K562 (cell line): Measurements from ENCODE around the gene NRXN3. TPM values are rescaled to one million over a fixed set of nuclear protein-coding genes. Genes with fewer than 3 reads are reported as not detected.

Experiments used
- ATAC-seq: fragments of 200-7000 bp; cut with Tn5 transposase; 3 replicates; pipeline ENCODE4 v1.9.1; 2020; ENCODE audit warnings: moderate library complexity
- BruUV-seq: library from RNA; stranded (reverse); fragments of 400-500 nt; replicated peaks from 2 replicates; lab custom pipeline; 2021; lab: Mats Ljungman, UMichigan
- CTCF ChIA-PET: fragments of 300-600 bp; formaldehyde crosslinking; extraction: SDS; loops from one replicate; lab custom pipeline; 2021; ENCODE audit warnings: low intra/inter-chr PET ratio; lab: Yijun Ruan, JAX
- POLR2A ChIA-PET: fragments of 300-600, 350-650 bp; sonication (Branson Sonifier 250); formaldehyde crosslinking; extraction: SDS; loops from one replicate; lab custom pipeline; 2021; ENCODE audit warnings: antibody characterized with exemption, inconsistent platforms; lab: Yijun Ruan, JAX
- DNase-seq, 4 experiments: peaks; one replicate each; pipeline versions ENCODE4 v3.0.0 to v3.0.0-alpha.2; 2011 to 2018; ENCODE audit warnings: low spot score in 3 of 4, mixed read lengths in 3 of 4; ENCODE audit errors: extremely low read depth in 1 of 4
- FAIRE-seq: peaks from 2 replicates; lab custom pipeline; 2011; peaks lifted over from hg19 to GRCh38; lab: Jason Lieb, UNC
- H2AFZ ChIP-seq: 2 replicates; pipeline ENCODE4 v1.6.0; 2011; ENCODE audit warnings: low read depth, low read length, control low read depth, inconsistent platforms
- H3K27ac ChIP-seq: fragments of 200-600 bp; 3 replicates; pipeline ENCODE4 v1.8.0; 2011; ENCODE audit warnings: low read depth, mild to moderate bottlenecking, control low read depth, inconsistent platforms, low read length, moderate library complexity, mixed read lengths; ENCODE audit errors: extremely low read depth
- H3K27me3 ChIP-seq, 2 experiments: fragments of 300-600 bp in 1 of 2; 2 replicates in 1 of 2; 3 replicates in 1 of 2; pipeline versions ENCODE4 v1.6.0 to v1.8.0; 2011; ENCODE audit warnings: inconsistent platforms in 2 of 2, low read length in 2 of 2, mild to moderate bottlenecking in 1 of 2, mixed read lengths in 1 of 2, moderate library complexity in 1 of 2; ENCODE audit not compliant: control insufficient read depth in 2 of 2, insufficient read depth in 2 of 2
- H3K36me3 ChIP-seq: fragments of 300-600 bp; 3 replicates; pipeline ENCODE4 v1.8.0; 2011; ENCODE audit warnings: mild to moderate bottlenecking, low read length, inconsistent platforms; ENCODE audit not compliant: control insufficient read depth, insufficient read depth
- H3K4me1 ChIP-seq, 2 experiments: fragments of 200-600 bp in 1 of 2; replicated peaks in 1 of 2; 2 replicates in 1 of 2; 3 replicates in 1 of 2; pipeline versions ENCODE4 v1.5.1 to v1.8.0; 2011; ENCODE audit warnings: inconsistent platforms in 2 of 2, low read length in 2 of 2, mild to moderate bottlenecking in 1 of 2, mixed read lengths in 1 of 2, moderate library complexity in 1 of 2; ENCODE audit not compliant: control insufficient read depth in 2 of 2, insufficient read depth in 2 of 2
- H3K4me2 ChIP-seq: 2 replicates; pipeline ENCODE4 v1.6.1; 2011; ENCODE audit warnings: low read length, control low read depth, inconsistent platforms, mixed read lengths; ENCODE audit not compliant: insufficient read depth
- H3K4me3 ChIP-seq: fragments of 200-600 bp; sonication (generic), shearing (Covaris generic); 2 replicates; pipeline ENCODE4 v1.5.1; 2016; ENCODE audit warnings: control low read depth, inconsistent platforms
- H3K79me2 ChIP-seq: fragments of 200-600 bp; 3 replicates; pipeline ENCODE4 v1.8.0; 2011; ENCODE audit warnings: low read length, inconsistent platforms; ENCODE audit not compliant: control insufficient read depth, insufficient read depth
- H3K9ac ChIP-seq, 2 experiments: 2 replicates each; pipeline versions ENCODE4 v1.6.0 to v1.6.1; 2011; ENCODE audit warnings: low read depth in 2 of 2, low read length in 2 of 2, control low read depth in 1 of 2, inconsistent platforms in 1 of 2, mild to moderate bottlenecking in 1 of 2, mixed read lengths in 1 of 2; ENCODE audit not compliant: insufficient read depth in 1 of 2
- H3K9me1 ChIP-seq: one replicate; pipeline ENCODE4 v1.6.0; 2011; ENCODE audit warnings: inconsistent platforms, mild to moderate bottlenecking, low read length, moderate library complexity; ENCODE audit not compliant: control insufficient read depth, insufficient read depth
- H3K9me3 ChIP-seq: replicated peaks from 2 replicates; pipeline ENCODE4 v1.5.1; 2011; ENCODE audit warnings: low read depth, low read length, inconsistent platforms; ENCODE audit not compliant: control insufficient read depth, insufficient read depth
- H4K20me1 ChIP-seq: replicated peaks from 2 replicates; pipeline ENCODE4 v1.6.1; 2011; ENCODE audit warnings: low read length, inconsistent platforms, mixed read lengths; ENCODE audit not compliant: control insufficient read depth, insufficient read depth
- CBX2 ChIP-seq: fragments of 200-600 bp; sonication (generic); IDR thresholded peaks from one replicate; pipeline ENCODE4 v1.6.1; 2012; ENCODE audit warnings: mild to moderate bottlenecking, low read length, inconsistent platforms; ENCODE audit not compliant: insufficient read depth, poor library complexity, severe bottlenecking
- CBX3 ChIP-seq, 2 experiments: IDR thresholded peaks; 1 replicate in 1 of 2; 2 replicates in 1 of 2; pipeline ENCODE4 v1.6.1; 2012; ENCODE audit warnings: inconsistent platforms in 2 of 2, low read length in 2 of 2, borderline replicate concordance in 1 of 2, control low read depth in 1 of 2
- CBX8 ChIP-seq: fragments of 200-600 bp; sonication (generic); IDR thresholded peaks from 2 replicates; pipeline ENCODE4 v1.6.1; 2012; ENCODE audit warnings: borderline replicate concordance, mixed run types, low read depth, mild to moderate bottlenecking, moderate library complexity, mixed read lengths, low read length, control low read depth, inconsistent platforms; ENCODE audit not compliant: poor library complexity, severe bottlenecking; ENCODE audit errors: extremely low read depth
- CHCHD3 ChIP-seq: fragments of 250-450 bp; sonication (Bioruptor Pico); IDR thresholded peaks from 2 replicates; pipeline ENCODE4 v2.1.2; 2022; ENCODE audit warnings: mild to moderate bottlenecking
- ERF ChIP-seq: fragments of 450-650 bp; formaldehyde crosslinking; IDR thresholded peaks from 2 replicates; pipeline ENCODE4 v1.4.0; 2020; ENCODE audit warnings: mild to moderate bottlenecking, mixed read lengths
- JUNB ChIP-seq: fragments of 450-650 bp; formaldehyde crosslinking; conservative IDR thresholded peaks from 2 replicates; pipeline ENCODE4 v1.4.0; 2020; ENCODE audit warnings: mild to moderate bottlenecking
- KDM1A ChIP-seq, 2 experiments: fragments of 450-650 bp; IDR thresholded peaks; 2 replicates each; pipeline ENCODE4 v1.6.1; 2016; ENCODE audit warnings: mild to moderate bottlenecking in 2 of 2
- SAFB2 ChIP-seq: fragments of 200-400 bp; formaldehyde crosslinking; IDR thresholded peaks from 2 replicates; pipeline ENCODE4 v1.6.1; 2018; ENCODE audit warnings: borderline replicate concordance, low read length, low read depth, moderate library complexity; ENCODE audit not compliant: severe bottlenecking
- TRIM25 ChIP-seq: fragments of 450-650 bp; IDR thresholded peaks from 2 replicates; pipeline ENCODE4 v1.7.0; 2016; ENCODE audit warnings: borderline replicate concordance
- ZNF146 ChIP-seq: IDR thresholded peaks from one replicate; pipeline ENCODE4 v1.6.1; 2018; ENCODE audit warnings: missing compliant biosample characterization; ENCODE audit not compliant: unreplicated experiment
- ZNF584 ChIP-seq: fragments of 200-800 bp; sonication (Bioruptor generic); IDR thresholded peaks from 2 replicates; pipeline ENCODE4 v1.6.1; 2016; ENCODE audit warnings: low read depth, mild to moderate bottlenecking, missing genetic modification characterization, missing compliant biosample characterization
- ZNF696 ChIP-seq: fragments of 250-450 bp; sonication (Bioruptor Pico); conservative IDR thresholded peaks from 2 replicates; pipeline ENCODE4 v1.4.0; 2020; ENCODE audit warnings: mild to moderate bottlenecking, moderate library complexity
- WGBS: fragments of 100-300 bp; shearing (Covaris generic); methylation state at CpG from one replicate; pipeline ENCODE4 v1.1.6; 2016; ENCODE audit warnings: low coverage, mixed read lengths; ENCODE audit not compliant: insufficient coverage; ENCODE audit errors: missing lambda C conversion rate; 5-methylcytosine and 5-hydroxymethylcytosine counted together
- in situ Hi-C: fragments of 300-500 bp; cut with MboI; formaldehyde crosslinking; loops from 4 replicates; pipeline ENCODE4 v1.15.0; 2018; ENCODE audit warnings: inconsistent platforms, mixed read lengths
- intact Hi-C: fragments of 100-400 bp; cut with micrococcal nuclease; formaldehyde crosslinking; loops from 2 replicates; pipeline ENCODE4 v1.14.2; 2022
- polyA plus RNA-seq, 8 experiments: library from polyadenylated mRNA; depleted of rRNA in 4 of 8; stranded (reverse) in 5 of 8; unstranded in 3 of 8; fragments of >200 nt; fragmentation: Nextera tagmentation in 2 of 8; fragmentation: Illumina TruSeq in 1 of 8; extraction: Ambion mirVana in 2 of 8; extraction: Trizol in 1 of 8; gene quantifications; 2 replicates each; pipeline versions ENCODE4 v1.2.1 to v1.2.3, GENCODE V29; 2011 to 2014; ENCODE audit warnings: inconsistent platforms in 1 of 8, missing spikeins in 1 of 8
- total RNA-seq, 7 experiments: library from RNA; depleted of rRNA in 6 of 7; stranded (reverse); fragments of >200 nt in 6 of 7; fragmentation: Illumina TruSeq in 2 of 7; extraction: Trizol in 2 of 7; gene quantifications; 2 replicates each; pipeline versions ENCODE4 v1.2.1 to v1.2.3, GENCODE V29; 2011 to 2021; ENCODE audit warnings: low replicate concordance in 1 of 7

NRXN3 gene
- total and polyA plus RNA-seq, 9 of the 15 experiments (the other 6 are each of a cell fraction or from before 2014, with no cell fraction given) = 0.09 TPM; not detected in 8

- no peak for FAIRE-seq
- H3K36me3 ChIP-seq = no peaks in the 10 kb centered on the region
- no peak overlapping the region for H3K9ac ChIP-seq
- BruUV-seq = no TSS peak
- H3K4me2 ChIP-seq = no peak overlapping the region
- no peak overlapping the region for H3K4me3 ChIP-seq
- POLR2A ChIA-PET = no interaction called here
- no peak for TF ChIP-seq CHCHD3
- no peak for TF ChIP-seq JUNB (CRISPR knock-in tag)
- no peak for TF ChIP-seq ZNF146 (CRISPR knock-in tag)
- no peak for TF ChIP-seq CBX3 (IDR thresholded peaks at IDR 0.05; ENCODE audit: borderline replicate concordance in 1 of 2, low read length in 2 of 2)
- TF ChIP-seq TRIM25 = no peak
- no peak for TF ChIP-seq ERF (CRISPR knock-in tag)
- TF ChIP-seq SAFB2 = no peak
- no peak for TF ChIP-seq KDM1A (IDR thresholded peaks at IDR 0.05)
- no peak for TF ChIP-seq ZNF584 (CRISPR knock-in tag)
- no peak for TF ChIP-seq CBX8
- TF ChIP-seq ZNF696 = no peak
- TF ChIP-seq CBX2 = no peak
- TF ChIP-seq, all 486 proteins: peak for 0
- Histone ChIP-seq H3K79me2 (no peaks in the 10 kb centered on the region), H4K20me1 (no peaks in the 10 kb centered on the region), H3K27ac (no peak overlapping the region), H3K27me3 (no peaks in the 10 kb centered on the region), H3K9me1 (no peaks in the 10 kb centered on the region), H3K9me3 (no peaks in the 10 kb centered on the region), H2AFZ (no peak overlapping the region), H3K4me1 (no peaks in the 10 kb centered on the region)
- intact Hi-C loops = no loop called here
- WGBS = 0% methylated on average over 4 of the region's 4 CpGs
- in situ Hi-C loops = no loop called here
- no peak for ATAC-seq
- CTCF ChIA-PET = no interaction called here
- DNase-seq = no peak
Observed at GRCh38 chr14:79583738-79584408, 1413.7 kb downstream of the NRXN3 start.
